ENCODE measurements around the gene ELMO1. TPM values are rescaled to one million over a fixed set of nuclear protein-coding genes. Genes with fewer than 3 reads are reported as not detected.

The ELMO1 gene
- total RNA-seq, 8 experiments from 2014 or later: 4.2 to 121 (median 40.0) TPM

DNA sequence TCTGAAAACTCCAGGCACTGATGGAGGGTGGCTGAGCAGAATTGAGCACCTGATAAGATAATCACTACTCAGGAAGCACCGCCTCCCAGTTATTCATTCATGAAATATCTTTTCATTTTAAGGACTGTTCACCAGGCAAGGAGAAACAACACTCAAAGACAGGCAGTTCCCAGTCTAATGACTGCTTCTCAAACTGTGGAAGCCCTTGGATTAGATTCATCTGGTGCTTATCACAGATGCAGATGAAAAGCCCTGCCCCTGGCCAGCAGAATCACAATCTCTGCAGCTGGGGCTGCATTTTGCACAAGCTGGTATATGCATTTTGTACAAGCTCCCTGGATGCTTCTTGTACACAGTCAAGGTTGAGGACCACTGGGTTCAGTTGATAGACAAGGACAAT, 109.7 kb downstream of the ELMO1 start:
- Histone ChIP-seq H3K4me3 (no peak overlapping the region), H3K27ac (no peak overlapping the region), H3K4me1 (replicated peaks in 1 of 2) (peaks cover 7 to 8% of the 10 kb centered on the region in 2 donors)
- peak in 1 of 8 experiments; percentile 22 for ATAC-seq (replicated peaks in 6 of 8)
- 67 to 100% (median 78%) methylated on average over 1 of the region's 1 CpG; no CpG with 5 or more reads in 5 of the 10 experiments for WGBS, 10 experiments
- in situ Hi-C loops (cut with MboI; ENCODE audit: low pct_unique_long_range_greater_than_20kb in 2 of 9, low sequenced_read_pairs in 9 of 9, unreplicated experiment in 9 of 9): no loop called here

DNA sequence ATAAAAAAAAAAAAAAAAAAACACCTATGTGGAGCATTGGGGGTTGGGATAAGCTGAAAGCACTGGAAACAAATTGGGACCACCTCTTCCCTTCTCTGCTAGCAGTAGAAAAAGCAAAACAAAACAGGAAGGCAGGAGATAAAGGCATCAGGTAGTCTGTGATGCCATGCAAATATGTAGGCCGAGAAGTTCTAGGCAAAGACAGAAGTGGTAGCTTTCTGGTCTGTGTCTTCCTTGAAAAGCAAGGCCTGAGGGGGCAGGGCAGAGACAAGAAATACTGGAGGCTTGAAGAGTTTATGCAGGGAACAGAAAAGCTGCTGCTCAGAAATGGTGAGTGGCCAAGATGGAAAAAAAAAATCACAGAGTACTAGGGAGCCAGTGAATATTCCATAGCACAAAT, 111.1 kb downstream of the ELMO1 start:
- peaks cover 6% of the 10 kb centered on the region in 2 donors for H3K4me1 ChIP-seq (replicated peaks in 1 of 2)
- no peak for ATAC-seq (replicated peaks in 6 of 8)
- in situ Hi-C loops (cut with MboI; ENCODE audit: low pct_unique_long_range_greater_than_20kb in 2 of 9, low sequenced_read_pairs in 9 of 9, unreplicated experiment in 9 of 9): no loop called here
- WGBS, 10 experiments: 60 to 100% (median 83%) methylated on average over 1 of the region's 1 CpG; no CpG with 5 or more reads in 3 of the 10 experiments
- no peak overlapping the region for H3K4me3 ChIP-seq
- no peak overlapping the region for H3K27ac ChIP-seq

DNA sequence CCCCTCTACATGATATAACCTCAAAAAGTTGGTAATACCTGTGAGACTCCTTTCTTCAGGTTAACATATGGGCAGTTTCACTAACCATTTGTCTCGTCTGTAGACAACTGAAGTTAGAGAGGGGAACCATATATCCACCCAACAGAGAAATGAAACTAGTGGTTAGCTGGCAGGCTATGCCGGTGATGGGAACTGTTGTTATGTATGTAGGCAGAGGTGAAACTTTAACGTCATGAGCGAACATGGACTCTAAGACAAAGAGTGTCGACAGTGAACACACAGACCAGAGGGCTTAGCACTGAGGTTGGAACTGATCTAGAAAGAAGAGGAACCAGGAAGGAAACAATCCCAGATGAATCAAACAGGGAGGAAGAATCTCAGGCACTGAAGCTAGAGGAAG, 112.4 kb downstream of the ELMO1 start:
- H3K4me1 ChIP-seq (replicated peaks in 1 of 2): no peaks in the 10 kb centered on the region
- ATAC-seq (replicated peaks in 6 of 8): no peak
- H3K4me3 ChIP-seq: no peak overlapping the region
- H3K27ac ChIP-seq: no peak overlapping the region
- WGBS, 10 experiments: 50 to 100% (median 96%) methylated on average over 1 to 5 of the region's 5 CpGs; no CpG with 5 or more reads in 1 of the 10 experiments
- in situ Hi-C loops (cut with MboI; ENCODE audit: low pct_unique_long_range_greater_than_20kb in 2 of 9, low sequenced_read_pairs in 9 of 9, unreplicated experiment in 9 of 9): no loop called here

DNA sequence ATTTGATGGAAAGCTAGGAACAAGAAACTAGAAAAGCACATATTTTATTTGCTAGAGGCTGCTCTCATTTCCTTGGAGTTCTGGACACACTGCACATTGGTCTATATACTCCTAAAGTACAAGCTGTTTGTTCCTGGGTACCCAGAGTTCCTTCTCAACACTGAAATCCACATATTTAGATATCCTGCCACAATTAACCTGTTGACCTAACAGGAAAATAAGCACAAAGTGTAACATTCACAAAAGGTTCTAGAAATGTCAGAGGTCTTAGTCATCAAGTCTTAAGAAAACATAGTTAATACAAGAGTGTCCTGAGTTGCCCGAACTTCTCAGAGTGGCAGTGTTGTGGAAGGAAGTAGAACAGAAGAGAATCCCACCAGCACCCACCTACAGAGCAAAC, 115.6 kb downstream of the ELMO1 start:
- no peak overlapping the region for H3K27ac ChIP-seq
- H3K4me1 ChIP-seq (replicated peaks in 1 of 2): no peaks in the 10 kb centered on the region
- WGBS, 10 experiments: 20 to 100% (median 83%) methylated on average over 1 of the region's 1 CpG; no CpG with 5 or more reads in 1 of the 10 experiments

DNA sequence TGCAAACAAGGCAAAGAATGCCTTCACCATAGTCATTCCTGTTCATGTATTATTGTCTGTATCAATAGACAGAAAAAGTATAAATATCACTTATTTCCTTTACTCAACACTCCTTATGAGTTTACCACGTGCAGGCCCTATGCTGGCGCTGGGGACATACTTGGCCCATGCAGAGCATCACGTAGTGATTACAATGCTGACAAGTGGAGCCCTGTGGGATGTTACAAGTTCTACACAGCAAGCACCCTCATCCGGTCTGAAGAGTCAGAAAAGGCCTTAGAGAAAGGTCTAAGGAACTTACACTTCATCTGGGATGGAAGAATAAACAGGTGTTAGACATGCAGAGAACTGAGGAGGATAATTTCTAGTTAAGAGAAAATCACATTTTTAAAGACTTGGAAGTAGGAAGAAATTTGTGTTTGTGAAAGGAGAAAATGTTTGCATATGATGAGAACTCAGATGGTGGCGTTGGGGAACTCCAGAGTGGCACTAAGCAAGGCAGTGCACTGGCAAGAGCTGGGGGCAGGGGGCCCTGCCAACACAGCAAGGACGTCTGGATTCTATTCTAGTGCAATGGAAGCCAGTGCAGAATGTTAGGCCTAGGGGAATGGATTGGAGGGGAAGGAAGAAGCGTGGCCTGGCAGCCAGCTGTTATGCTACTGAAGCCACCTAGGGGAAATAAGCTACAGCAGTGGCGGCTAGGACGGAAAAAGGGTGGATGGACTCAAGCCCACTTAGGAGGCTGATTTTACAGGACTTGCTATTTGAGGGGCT, 116.2 kb downstream of the ELMO1 start:
- in situ Hi-C loops (cut with MboI; ENCODE audit: low pct_unique_long_range_greater_than_20kb in 2 of 9, low sequenced_read_pairs in 9 of 9, unreplicated experiment in 9 of 9): no loop called here
- 3 to 100% (median 89%) methylated on average over 1 to 7 of the region's 9 CpGs; no CpG with 5 or more reads in 1 of the 10 experiments for WGBS, 10 experiments
- H3K27ac ChIP-seq: no peak overlapping the region
- no peaks in the 10 kb centered on the region for H3K4me1 ChIP-seq (replicated peaks in 1 of 2)
- no peak overlapping the region for H3K4me3 ChIP-seq
- ATAC-seq (replicated peaks in 6 of 8): no peak

More for the DNA sequence above, 115.6 kb downstream of the ELMO1 start:
- no peak overlapping the region for H3K4me3 ChIP-seq
- ATAC-seq (replicated peaks in 6 of 8): no peak
- in situ Hi-C loops (cut with MboI; ENCODE audit: low pct_unique_long_range_greater_than_20kb in 2 of 9, low sequenced_read_pairs in 9 of 9, unreplicated experiment in 9 of 9): no loop called here

DNA sequence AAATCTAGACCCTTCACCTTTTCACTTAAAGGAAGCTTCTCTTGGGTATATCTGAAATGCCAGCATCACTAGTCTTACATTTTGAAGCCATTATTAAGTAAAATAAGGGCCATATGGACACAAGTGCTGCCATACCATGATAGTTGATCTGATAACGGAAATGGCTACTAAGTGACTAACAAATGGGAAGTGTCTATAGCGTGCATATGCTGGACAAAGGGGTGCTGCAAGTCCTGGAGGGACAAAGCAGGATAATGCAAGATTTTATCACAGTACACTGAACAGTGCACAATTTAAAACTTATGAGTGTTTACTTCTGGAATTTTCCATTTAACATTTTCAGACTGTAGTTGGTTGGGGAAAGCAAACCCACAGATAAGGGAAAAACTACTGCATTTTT, 117.9 kb downstream of the ELMO1 start:
- in situ Hi-C loops (cut with MboI; ENCODE audit: low pct_unique_long_range_greater_than_20kb in 2 of 9, low sequenced_read_pairs in 9 of 9, unreplicated experiment in 9 of 9): no loop called here
- no peak overlapping the region for H3K27ac ChIP-seq
- 14 to 100% (median 50%) methylated on average over 1 to 2 of the region's 2 CpGs; no CpG with 5 or more reads in 1 of the 10 experiments for WGBS, 10 experiments
- H3K4me1 ChIP-seq (replicated peaks in 1 of 2): peaks cover 7 to 8% of the 10 kb centered on the region in 2 donors
- ATAC-seq (replicated peaks in 6 of 8): no peak
- H3K4me3 ChIP-seq: no peak overlapping the region

DNA sequence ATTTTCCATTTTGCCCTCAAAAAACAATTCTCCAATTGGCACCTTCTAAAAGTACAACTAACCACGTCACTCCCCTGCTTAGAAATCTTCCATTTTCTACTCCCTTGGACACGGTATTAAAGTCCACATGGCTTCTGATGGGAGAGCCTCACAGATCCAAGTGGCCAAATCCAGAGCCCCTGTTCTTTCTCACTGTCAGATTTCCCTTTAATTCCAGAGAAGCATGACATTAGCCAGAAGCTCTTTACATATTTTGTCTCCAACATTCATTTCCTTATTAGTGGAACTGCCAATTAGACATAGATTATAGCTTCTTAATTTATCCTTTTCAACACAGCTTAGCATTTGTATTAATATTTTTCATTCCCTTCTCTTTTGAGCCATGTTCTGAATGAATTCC, 118.7 kb downstream of the ELMO1 start:
- 31 to 100% (median 91%) methylated on average over 1 to 2 of the region's 2 CpGs; no CpG with 5 or more reads in 4 of the 10 experiments for WGBS, 10 experiments
- in situ Hi-C loops (cut with MboI; ENCODE audit: low pct_unique_long_range_greater_than_20kb in 2 of 9, low sequenced_read_pairs in 9 of 9, unreplicated experiment in 9 of 9): no loop called here
- peaks cover 8 to 9% of the 10 kb centered on the region in 2 donors for H3K4me1 ChIP-seq (replicated peaks in 1 of 2)
- H3K4me3 ChIP-seq: no peak overlapping the region
- no peak for ATAC-seq (replicated peaks in 6 of 8)
- no peak overlapping the region for H3K27ac ChIP-seq

DNA sequence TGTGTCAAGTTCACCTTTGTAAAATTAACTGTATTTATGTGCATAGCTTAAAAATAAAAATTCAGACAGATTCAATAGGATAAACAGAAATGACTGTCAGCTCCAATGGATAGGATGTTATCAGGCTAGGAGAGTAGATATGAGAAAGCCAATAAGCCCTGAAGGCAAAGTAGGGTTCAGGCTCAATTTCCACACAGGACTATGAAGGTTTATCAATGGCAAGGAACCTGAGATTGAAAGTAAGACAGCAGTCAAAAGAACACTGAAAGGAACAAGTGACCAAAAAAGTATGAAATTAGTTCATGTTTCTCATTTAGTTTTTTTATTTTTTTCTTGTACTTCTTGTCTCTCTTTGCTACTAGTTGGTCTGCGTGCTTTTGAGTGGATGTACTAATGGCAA, 121.4 kb downstream of the ELMO1 start:
- WGBS, 10 experiments: 43 to 100% (median 92%) methylated on average over 1 of the region's 1 CpG; no CpG with 5 or more reads in 2 of the 10 experiments
- no peak for ATAC-seq (replicated peaks in 6 of 8)
- Histone ChIP-seq H3K27ac (no peak overlapping the region), H3K4me1 (replicated peaks in 1 of 2) (peaks cover 8 to 9% of the 10 kb centered on the region in 2 donors), H3K4me3 (no peak overlapping the region)
- in situ Hi-C loops (cut with MboI; ENCODE audit: low pct_unique_long_range_greater_than_20kb in 2 of 9, low sequenced_read_pairs in 9 of 9, unreplicated experiment in 9 of 9): no loop called here

DNA sequence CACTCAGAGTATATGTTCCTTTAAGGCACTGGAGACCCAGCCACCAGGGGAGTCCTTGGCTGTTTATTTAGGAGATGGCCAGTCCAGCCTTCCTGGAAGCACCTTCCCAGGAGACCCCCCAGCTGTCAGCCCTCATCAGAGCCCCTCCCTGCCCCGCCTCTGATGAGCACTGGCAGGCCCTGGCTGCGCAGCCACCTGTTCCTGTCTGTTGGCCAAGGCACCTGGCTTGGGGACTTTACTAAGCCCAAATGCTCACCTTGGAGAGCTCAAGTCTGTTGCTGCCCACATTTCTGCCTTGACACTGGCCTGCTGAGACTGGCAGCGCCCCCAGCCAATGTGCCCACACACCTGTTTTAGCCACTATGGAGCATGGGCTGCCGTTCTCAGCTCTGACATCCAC, 124.7 kb downstream of the ELMO1 start:
- peaks cover 16 to 19% of the 10 kb centered on the region in 2 donors for H3K4me1 ChIP-seq (replicated peaks in 1 of 2)
- no peak for ATAC-seq (replicated peaks in 6 of 8)
- in situ Hi-C loops (cut with MboI; ENCODE audit: low pct_unique_long_range_greater_than_20kb in 2 of 9, low sequenced_read_pairs in 9 of 9, unreplicated experiment in 9 of 9): no loop called here
- no peak overlapping the region for H3K4me3 ChIP-seq
- no peak overlapping the region for H3K27ac ChIP-seq
- WGBS, 10 experiments: 60 to 100% (median 100%) methylated on average over 1 of the region's 4 CpGs; no CpG with 5 or more reads in 5 of the 10 experiments

DNA sequence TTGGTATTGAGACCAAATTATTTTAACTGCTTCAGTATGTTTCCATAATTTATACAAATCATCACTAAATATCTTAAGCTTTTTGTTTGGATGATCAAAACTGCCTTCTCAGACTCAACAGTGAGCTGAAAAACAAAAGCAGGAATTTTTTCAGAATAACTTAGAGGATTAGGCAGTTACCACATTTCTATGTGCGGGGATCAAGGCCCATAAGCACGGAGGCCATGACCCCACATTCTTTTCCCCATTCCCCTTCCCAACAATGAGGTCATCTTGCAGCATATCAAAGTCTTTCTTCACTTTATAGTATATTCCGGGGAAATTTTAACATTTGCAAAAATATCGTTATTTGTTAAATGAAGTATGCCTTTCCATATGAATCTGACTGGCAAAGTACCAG, 125.8 kb downstream of the ELMO1 start:
- Histone ChIP-seq H3K4me3 (no peak overlapping the region), H3K4me1 (replicated peaks in 1 of 2) (peaks cover 16 to 19% of the 10 kb centered on the region in 2 donors), H3K27ac (no peak overlapping the region)
- peak in 1 of 8 experiments; percentile 49 for ATAC-seq (replicated peaks in 6 of 8)
- in situ Hi-C loops (cut with MboI; ENCODE audit: low pct_unique_long_range_greater_than_20kb in 2 of 9, low sequenced_read_pairs in 9 of 9, unreplicated experiment in 9 of 9): no loop called here
- WGBS, 10 experiments: 8 to 96% (median 72%) methylated on average over 1 to 4 of the region's 4 CpGs

DNA sequence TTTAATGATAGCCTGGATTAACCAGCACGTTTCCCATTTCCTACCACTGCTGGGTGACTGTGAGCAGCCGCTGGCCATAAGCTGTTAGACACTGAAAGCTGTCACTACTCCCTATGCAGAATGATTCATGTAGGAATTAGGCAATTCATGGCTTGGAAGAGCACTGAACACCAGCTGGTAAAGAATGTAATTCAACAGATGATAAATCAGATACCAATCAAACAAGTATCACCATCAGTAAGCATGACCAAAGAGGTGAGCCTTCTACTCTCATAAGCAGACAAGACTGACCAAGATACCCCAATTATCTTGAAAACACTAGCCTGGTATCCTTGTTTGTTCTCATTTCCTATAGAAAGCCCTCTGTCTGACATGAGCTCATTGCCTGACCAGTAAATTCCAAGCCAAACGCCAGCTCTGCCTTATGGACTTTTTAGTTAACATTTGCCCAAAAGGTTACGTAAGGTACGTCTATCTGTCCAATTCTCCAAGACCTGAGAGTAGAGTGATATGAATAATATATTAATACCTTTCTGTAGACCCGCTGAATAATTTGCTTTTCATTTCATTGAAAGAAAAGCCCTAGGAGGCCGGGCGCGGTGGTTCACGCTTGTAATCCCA, 127.7 kb downstream of the ELMO1 start:
- WGBS, 10 experiments: 40 to 92% (median 70%) methylated on average over 1 to 7 of the region's 10 CpGs; no CpG with 5 or more reads in 1 of the 10 experiments

DNA sequence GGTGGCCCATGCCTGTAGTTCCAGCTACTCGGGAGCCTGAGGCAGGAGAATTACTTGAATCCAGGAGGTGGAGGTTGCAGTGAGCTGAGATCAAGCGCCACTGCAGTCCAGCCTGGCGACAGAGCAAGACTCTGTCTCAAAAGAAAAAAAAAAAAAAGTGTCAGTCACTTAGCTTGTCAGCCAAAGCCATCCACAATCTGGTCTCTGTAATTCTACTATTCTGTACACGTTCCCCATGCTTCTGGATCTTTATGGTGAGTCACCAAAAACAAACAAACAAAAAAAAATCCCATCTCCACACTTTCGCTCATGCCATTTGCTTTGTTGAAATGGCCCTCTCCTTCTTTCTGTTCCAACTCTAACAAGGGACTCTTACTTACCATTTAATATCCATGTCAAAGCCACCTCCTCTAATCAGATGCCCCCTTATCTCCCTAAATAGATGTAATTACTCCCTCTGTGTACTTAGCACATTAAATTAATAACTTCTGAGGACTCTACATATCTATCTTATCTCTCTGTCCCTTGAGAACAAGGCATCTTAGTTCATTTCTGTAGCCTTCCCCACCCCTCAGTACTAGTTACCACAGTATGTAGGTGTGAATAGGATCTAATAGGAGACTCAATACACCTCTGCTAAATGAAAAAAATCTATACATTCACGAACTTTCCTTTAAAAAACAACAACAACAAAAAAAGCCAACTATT, 128.4 kb downstream of the ELMO1 start:
- 17 to 94% (median 73%) methylated on average over 1 to 6 of the region's 6 CpGs; no CpG with 5 or more reads in 1 of the 10 experiments for WGBS, 10 experiments
- Histone ChIP-seq H3K27ac (peak overlapping the region in 1 of 2 donors; percentile 37), H3K4me3 (no peak overlapping the region), H3K4me1 (replicated peaks in 1 of 2) (peaks cover 8 to 12% of the 10 kb centered on the region in 2 donors)
- in situ Hi-C loops (cut with MboI; ENCODE audit: low pct_unique_long_range_greater_than_20kb in 2 of 9, low sequenced_read_pairs in 9 of 9, unreplicated experiment in 9 of 9): no loop called here
- ATAC-seq (replicated peaks in 6 of 8): peak in 7 of 8 experiments; percentile 37 to 75 (median 59)

More for the DNA sequence above, 127.7 kb downstream of the ELMO1 start:
- H3K4me3 ChIP-seq: no peak overlapping the region
- ATAC-seq (replicated peaks in 6 of 8): peak; percentile 83 to 98 (median 94)
- no peak overlapping the region for H3K27ac ChIP-seq
- in situ Hi-C loops (cut with MboI; ENCODE audit: low pct_unique_long_range_greater_than_20kb in 2 of 9, low sequenced_read_pairs in 9 of 9, unreplicated experiment in 9 of 9): no loop called here
- H3K4me1 ChIP-seq (replicated peaks in 1 of 2): peaks cover 8 to 12% of the 10 kb centered on the region in 2 donors

DNA sequence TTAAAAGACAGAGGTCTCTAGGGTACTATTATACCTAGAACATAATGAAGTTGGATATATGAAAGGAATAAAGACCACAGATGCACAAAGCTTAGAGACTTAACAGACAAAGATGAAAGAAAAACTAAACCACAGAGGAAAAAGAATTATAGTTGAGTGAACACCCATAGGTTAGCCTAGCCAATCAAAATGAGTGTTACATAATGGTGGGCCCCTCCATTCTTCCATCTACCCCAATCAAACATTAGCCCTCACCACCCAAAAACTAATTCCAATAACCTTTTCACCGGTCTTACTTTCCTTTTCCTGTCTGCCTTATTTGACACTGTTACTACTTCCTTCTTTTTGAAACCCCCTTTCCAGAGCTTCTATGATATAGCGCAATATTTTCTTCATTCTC, 130.1 kb downstream of the ELMO1 start:
- H3K27ac ChIP-seq: no peak overlapping the region
- in situ Hi-C loops (cut with MboI; ENCODE audit: low pct_unique_long_range_greater_than_20kb in 2 of 9, low sequenced_read_pairs in 9 of 9, unreplicated experiment in 9 of 9): no loop called here
- H3K4me3 ChIP-seq: no peak overlapping the region
- 86 to 100% (median 93%) methylated on average over 1 to 2 of the region's 2 CpGs for WGBS, 10 experiments
- ATAC-seq (replicated peaks in 6 of 8): no peak
- peaks cover 8 to 10% of the 10 kb centered on the region in 2 donors for H3K4me1 ChIP-seq (replicated peaks in 1 of 2)

All from motor neuron (in vitro differentiated cells).